Cardiac fibroblast (primary cell): ENCODE measurements around the gene PRSS2.
"Not testable (repeated sequence)": the region's sequence is repeated elsewhere in the genome, so short reads cannot be mapped to it uniquely, and the experiment has no call there.

Source experiments
- DNase-seq, 2 donors: peaks; one replicate each; pipeline versions ENCODE4 v3.0.0 to v3.0.0-alpha.2; 2010; ENCODE audit warnings: low read depth in 2 of 2
- H3K4me3 ChIP-seq, 2 donors: replicated peaks in 1 of 2; 1 replicate in 1 of 2; 2 replicates in 1 of 2; pipeline ENCODE4 v1.5.1; 2011; ENCODE audit warnings: low read depth in 2 of 2, low read length in 2 of 2, mild to moderate bottlenecking in 2 of 2, moderate library complexity in 1 of 2
- TF ChIP-seq, protein P1 (sequence below): IDR thresholded peaks from one replicate; pipeline ENCODE4 v1.5.1; 2011; ENCODE audit warnings: low read depth, mild to moderate bottlenecking, low read length, inconsistent platforms

PRSS2 gene

DNA sequence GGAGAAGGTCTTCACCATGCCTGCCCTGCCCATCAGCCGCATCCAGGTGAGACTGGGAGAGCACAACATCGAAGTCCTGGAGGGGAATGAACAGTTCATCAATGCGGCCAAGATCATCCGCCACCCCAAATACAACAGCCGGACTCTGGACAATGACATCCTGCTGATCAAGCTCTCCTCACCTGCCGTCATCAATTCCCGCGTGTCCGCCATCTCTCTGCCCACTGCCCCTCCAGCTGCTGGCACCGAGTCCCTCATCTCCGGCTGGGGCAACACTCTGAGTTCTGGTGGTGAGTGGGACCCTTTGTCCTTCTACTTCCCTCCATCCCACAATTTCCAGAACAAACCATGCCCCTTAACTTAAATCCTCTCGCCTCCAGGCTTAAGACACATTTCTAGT, 2.5 kb downstream of the PRSS2 start:
- no peak overlapping the region for H3K4me3 ChIP-seq
- no peak for DNase-seq
- TF ChIP-seq, protein P1, sequence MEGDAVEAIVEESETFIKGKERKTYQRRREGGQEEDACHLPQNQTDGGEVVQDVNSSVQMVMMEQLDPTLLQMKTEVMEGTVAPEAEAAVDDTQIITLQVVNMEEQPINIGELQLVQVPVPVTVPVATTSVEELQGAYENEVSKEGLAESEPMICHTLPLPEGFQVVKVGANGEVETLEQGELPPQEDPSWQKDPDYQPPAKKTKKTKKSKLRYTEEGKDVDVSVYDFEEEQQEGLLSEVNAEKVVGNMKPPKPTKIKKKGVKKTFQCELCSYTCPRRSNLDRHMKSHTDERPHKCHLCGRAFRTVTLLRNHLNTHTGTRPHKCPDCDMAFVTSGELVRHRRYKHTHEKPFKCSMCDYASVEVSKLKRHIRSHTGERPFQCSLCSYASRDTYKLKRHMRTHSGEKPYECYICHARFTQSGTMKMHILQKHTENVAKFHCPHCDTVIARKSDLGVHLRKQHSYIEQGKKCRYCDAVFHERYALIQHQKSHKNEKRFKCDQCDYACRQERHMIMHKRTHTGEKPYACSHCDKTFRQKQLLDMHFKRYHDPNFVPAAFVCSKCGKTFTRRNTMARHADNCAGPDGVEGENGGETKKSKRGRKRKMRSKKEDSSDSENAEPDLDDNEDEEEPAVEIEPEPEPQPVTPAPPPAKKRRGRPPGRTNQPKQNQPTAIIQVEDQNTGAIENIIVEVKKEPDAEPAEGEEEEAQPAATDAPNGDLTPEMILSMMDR = no peak

DNA sequence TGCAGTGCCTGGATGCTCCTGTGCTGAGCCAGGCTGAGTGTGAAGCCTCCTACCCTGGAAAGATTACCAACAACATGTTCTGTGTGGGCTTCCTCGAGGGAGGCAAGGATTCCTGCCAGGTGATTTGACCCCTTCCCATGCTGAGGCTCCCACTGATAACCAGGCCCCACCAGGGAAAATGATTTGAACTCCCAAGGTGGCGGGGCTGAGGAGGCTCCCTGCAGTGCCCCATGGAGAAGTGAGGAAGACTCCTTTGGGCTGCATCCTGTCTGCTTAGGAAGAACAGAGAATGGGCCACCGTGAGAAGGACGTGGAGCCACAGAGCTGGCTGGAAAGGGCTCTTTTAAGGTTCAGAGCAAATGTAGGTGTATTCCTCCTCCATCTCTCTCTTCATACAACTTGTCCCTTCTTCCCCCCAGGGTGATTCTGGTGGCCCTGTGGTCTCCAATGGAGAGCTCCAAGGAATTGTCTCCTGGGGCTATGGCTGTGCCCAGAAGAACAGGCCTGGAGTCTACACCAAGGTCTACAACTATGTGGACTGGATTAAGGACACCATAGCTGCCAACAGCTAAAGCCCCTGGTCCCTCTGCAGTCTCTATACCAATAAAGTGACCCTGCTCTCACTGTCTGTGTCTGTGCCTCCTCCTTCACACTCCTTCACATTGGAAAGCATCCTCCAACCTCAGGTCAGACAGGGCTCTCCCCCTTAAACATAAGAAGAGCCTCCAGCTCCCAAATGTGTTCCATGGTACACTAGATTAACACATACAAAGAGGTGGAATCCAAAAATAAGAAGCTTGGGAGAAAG, 3.4 kb downstream of the PRSS2 start:
- DNase-seq = no peak
- no peak overlapping the region for H3K4me3 ChIP-seq
- TF ChIP-seq, protein P1 = no peak

DNA sequence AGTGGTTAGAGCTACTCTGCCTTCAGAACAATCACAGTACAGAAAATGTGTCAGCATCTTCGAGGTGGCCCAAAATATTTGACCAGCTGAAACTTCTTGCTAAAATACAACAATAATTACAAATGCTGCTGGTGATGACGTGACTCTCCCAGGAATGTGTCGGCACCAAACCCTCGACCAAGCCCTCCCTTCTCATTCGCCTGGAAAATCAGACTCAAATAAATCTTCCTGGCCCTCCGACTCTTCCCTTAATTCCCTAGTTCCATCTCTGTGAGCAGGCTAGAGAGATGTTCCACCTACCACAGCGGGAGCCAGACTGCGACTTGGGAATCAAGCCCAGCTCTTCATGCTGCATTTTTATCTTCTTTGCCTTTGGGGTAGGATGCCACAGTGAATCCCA, 4.1 kb downstream of the PRSS2 start:
- peak in 1 of 2 donors; percentile 30 for DNase-seq

DNA sequence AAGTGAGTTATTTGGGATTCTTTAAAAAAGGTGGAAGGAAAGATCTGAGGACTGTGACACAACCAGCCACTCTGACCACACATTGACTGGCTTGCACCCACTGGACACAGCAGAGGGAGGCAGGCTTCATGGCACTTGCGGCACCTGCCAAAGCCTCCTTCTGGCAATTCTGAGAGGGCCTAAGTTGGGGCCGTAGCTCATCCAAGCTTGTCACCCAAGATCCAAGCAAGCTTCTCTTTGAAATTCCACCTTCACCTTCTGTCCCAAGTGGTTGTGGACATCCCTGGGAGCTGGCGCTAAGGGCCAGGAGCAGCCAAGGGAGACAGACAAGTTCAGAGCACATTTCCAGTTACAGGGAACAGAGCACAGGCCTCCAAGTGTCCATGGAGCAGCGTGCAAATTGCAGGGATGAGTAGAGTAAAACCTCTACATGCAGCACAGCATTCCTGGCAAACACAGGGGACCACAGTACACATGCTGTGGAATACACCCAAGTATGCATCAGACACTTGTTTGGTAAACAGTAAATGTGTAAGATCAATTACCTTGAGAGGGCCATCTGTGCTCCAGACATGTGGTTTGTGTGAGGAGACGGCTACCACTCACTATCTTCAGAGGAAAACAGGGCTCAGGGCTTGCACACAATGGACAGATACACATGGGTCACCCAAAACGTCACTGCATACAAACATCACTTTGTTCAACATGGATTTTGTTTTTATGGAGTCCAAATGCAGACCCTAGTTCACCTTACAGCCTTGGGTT, 4.8 kb downstream of the PRSS2 start:
- not testable (repeated sequence) for DNase-seq, H3K4me3 ChIP-seq

More for the DNA sequence above, 4.1 kb downstream of the PRSS2 start:
- TF ChIP-seq, protein P1 = no peak
- no peak overlapping the region for H3K4me3 ChIP-seq

DNA sequence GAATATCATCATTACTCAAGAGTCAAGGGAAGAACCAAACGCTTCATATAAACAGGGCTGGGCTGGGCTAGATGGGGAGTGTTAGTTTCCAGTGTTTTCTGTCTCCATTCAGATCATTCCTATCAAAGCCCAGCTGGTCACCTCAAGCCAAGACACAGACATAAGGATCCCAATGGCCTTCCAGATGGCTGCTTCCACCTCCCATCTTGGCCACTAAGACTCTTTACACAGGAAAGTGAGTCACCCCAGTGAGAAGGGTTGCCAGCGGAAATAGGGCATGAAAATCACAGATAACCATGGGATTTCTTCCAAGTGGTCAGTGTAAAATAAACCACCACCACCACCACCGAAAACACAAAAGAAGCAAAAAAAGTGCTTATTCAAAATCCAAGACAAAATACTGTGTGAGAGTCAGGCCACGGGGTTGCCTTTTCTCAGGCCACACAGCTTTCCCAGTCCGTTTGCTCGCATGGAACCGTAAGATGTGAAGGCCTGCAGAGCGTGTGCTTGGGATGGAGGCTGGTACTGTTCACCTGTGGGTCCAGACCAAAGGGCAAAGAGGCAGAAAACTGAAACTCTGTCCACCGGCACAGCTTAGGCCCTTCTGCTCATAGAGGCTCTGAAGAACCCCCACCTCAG, 5.6 kb downstream of the PRSS2 start:
- DNase-seq = peak; percentile 67 to 82
- H3K4me3 ChIP-seq = no peak overlapping the region
- TF ChIP-seq, protein P1 = no peak

DNA sequence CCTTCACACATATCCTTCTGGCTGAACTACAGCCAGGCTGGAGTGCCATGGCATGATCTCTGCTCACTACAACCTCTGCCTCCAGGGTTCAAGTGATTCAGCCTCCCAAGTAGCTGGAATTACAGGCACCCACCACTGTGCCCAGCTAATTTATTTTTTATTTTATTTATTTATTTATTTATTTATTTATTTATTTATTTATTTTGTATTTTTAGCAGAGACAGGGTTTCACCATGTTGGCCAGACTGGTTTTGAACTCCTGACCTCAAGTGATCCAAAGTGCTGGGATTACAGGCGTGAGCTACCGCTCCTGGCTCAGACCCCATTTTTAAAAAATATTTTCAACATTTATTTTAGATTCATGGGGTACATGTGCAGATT, 6.1 kb downstream of the PRSS2 start:
- not testable (repeated sequence) for DNase-seq

DNA sequence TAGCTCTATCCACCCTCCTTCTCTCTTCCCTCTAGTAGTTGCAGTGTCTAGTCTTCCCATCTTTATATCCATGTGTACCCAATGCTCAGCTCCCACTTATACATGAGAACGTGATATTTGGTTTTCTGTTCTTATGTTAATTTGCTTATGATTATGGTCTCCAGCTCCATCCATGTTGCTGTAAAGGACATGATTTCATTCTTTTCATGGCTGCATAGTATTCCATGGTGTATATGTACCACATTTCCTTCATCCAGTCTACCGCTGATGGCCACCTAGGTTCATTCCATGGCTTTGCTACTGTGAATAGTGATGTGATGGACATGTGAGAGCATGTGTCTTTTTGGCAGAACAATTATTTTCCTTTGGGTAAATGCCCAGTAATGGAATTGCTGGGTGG, 6.5 kb downstream of the PRSS2 start:
- no peak for DNase-seq
- TF ChIP-seq, protein P1 = no peak
- H3K4me3 ChIP-seq = no peak overlapping the region

More for the DNA sequence above, 6.1 kb downstream of the PRSS2 start:
- not testable (repeated sequence) for H3K4me3 ChIP-seq
